NCI-H1092 (cell line): ENCODE data around the gene LARP6.
"Not testable (repeated sequence)": the region's sequence is repeated elsewhere in the genome, so short reads cannot be mapped to it uniquely, and the experiment has no call there.

ENCODE experiments used
- DNase-seq: peaks from one replicate; lab custom pipeline; 2025; lab: John Stamatoyannopoulos, UW

The LARP6 gene

DNA sequence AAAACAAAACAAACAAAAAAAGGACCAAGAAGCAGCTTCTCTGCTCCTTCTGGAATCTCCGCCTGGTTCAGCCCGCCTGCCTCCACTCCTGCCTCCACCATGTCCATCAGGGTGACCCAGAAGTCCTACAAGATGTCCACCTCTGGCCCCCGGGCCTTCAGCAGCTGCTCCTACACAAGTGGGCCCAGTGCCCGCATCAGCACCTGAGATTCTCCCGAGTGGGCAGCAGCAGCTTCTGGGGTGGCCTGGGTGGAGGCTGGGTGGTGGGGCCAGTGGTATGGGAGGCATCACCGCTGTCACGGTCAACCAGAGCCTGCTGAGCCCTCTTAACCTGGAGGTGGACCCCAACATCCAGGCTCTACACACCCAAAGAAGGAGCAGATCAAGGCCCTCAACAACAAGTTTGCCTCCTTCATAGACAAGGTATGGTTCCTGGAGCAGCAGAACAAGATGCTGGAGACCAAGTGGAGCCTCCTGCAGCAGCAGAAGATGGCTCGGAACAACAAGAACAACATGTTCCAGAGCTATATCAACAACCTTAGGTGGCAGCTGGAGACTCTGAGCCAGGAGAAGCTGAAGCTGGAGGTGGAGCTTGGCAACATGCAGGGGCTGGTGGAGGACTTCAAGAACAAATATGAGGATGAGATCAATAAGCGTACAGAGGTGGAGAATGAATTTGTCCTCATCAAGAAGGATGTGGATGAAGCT, 4.8 kb upstream of the LARP6 start:
- DNase-seq: not testable (repeated sequence)

DNA sequence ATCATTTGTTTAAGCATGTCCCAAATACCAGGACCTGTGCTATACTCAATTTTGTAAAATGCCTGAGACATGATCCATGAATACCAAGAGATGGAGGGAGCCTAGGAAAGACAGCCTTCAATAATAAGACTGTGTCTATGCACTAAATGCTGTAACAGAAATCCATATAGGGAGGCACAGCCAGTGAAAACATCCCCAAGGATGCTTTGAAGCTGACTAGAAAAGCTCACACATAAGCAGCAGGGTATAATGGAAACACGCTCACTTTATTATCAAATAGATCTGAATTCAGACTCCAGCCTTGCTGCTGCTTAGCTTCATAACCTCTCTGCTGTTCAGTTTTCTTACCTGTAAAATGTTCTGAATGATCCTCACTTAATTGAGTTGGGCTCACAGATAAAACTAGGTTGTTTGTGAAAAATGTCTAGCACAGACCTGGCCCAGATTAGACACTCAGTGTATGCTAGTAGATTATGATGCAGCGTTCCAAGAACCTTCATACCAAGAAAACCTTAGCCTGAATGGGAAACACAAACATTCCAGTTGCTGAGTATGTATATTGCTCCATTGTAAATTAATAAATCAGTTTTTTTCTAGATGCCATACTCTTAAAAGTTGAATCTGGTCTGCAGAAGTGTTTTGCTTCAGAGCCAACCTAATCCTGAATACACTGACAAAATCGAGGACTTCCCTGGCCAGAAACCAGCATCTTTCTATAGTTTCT, 3.8 kb upstream of the LARP6 start:
- DNase-seq: no peak

DNA sequence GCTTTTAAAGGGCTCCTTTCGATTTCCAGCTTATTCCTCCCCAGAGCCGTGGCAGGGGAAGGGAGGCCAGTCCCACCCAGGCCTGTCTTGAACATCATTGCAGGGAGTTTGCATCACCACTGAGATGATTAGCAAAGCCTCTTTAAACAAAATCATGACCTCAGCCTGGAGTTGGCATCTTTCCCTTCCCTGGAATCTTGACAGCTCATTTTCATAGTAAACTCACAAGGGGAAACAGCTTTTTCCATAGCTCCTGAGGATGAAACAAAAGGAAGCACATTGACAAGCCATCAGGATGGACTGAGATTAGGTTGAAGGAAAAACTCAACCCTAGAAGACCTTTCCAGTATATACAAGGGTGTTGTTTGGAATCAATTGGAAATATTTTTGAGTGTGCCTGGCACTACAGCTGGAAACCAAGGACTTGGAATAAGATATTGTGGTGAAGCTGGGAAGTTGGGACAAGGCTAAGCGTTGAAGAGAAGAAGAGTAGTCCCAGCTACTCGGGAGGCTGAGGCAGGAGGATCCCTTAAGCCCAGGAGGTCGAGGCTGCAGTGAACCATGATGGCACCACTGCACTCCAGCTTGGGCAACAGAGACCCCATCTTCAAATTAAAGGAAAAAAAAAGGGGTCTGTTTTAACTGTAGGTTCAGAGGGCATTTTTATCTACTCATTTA, 3.1 kb upstream of the LARP6 start:
- no peak for DNase-seq

DNA sequence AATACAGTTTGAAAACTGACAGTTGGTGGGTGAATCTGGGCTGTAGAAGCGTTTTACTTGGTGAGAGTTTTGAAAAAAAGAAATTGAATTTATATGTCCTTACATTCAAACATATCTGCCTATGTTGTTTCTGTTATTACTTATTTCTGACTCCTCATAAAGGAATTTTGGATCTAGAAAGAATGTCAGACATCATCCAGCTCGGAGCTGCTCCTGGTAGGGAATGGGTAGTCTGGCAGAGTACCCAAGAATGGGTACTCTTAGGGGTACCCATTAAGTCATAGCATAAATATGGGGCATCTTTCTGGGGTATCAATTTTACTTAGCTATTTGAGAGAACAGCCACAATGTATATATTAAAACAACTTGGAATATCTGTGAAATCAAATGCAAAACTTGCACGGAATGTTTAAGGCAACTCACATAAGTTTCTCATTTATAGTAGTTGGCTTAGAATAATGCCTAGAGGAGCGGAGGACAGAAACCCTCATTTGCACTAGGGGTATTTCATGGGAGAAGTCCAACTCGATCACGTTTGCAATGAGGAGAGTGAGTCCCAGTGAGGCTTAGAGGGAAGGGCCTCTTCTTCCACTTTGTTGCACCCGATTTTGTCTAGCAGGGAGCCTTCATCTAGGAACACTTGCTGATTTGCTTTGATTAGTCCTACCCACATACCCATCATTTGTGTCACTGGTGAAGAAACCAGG, 2.4 kb upstream of the LARP6 start:
- no peak for DNase-seq

DNA sequence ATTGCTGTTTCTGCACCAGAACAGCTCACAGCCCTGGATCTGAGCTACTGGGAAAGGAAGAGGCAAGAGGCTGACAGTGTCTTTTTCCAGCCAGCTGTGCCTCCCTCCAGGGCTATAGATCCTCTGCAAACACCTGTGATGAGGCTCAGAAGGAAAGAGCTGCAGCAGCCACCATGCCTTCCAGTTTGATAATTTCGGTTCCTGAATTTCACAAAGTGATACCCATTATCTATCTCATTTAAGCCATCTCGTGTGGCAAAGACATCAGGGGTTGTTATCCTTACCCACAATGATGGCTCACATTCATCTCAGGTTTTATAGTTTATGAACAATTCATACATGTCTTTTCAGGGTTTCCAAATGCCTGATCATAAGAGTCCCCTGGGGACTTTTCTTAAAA, 1.8 kb upstream of the LARP6 start:
- DNase-seq: no peak

DNA sequence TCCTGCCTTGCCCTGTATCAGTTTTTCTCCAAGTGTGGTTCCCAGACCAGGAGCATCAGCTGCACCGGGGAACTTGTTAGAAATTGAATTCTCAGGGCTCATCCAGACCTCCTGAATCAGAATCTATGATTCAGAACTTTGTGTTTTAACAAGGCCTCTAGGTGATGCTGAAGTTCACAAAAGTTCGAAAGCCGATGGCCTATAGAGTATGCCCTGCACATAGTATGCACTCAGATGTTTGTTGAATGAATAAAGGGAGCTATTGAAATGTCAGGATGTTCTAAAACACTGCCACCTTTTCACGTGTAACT, 664 bp upstream of the LARP6 start:
- DNase-seq: no peak

DNA sequence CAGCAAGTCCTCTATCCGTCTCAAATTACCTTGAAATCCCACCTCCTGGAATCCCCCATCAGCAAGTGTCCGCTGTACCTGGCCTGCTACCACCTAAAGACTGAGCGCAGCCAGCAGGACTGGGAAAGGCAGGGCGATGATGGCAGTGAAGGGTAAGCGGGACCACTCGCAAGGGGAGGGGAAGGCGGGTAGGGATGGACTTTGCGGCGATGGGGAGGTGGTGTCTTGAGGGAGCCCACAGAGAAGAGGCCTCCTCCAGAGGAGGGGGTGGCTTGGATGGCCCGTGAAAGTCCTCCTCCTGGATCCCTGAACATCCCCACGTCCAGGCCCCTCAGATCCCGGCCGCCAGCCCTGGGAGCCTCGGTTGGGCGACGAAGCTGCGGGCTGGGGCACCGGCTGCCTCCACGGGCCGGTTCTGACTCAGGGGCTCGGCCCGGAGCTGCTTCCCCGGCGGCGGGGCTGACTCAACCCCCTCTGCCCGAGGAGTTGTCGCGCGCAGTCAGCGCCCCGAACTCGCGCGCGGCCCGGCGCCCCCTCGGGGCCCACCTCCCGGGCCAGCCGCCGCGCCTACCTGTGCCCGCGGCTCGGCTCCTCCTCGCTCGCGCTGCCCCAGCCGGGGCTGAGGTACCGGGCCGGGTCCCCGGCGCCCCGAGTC, 512 bp downstream of the LARP6 start:
- no peak for DNase-seq

DNA sequence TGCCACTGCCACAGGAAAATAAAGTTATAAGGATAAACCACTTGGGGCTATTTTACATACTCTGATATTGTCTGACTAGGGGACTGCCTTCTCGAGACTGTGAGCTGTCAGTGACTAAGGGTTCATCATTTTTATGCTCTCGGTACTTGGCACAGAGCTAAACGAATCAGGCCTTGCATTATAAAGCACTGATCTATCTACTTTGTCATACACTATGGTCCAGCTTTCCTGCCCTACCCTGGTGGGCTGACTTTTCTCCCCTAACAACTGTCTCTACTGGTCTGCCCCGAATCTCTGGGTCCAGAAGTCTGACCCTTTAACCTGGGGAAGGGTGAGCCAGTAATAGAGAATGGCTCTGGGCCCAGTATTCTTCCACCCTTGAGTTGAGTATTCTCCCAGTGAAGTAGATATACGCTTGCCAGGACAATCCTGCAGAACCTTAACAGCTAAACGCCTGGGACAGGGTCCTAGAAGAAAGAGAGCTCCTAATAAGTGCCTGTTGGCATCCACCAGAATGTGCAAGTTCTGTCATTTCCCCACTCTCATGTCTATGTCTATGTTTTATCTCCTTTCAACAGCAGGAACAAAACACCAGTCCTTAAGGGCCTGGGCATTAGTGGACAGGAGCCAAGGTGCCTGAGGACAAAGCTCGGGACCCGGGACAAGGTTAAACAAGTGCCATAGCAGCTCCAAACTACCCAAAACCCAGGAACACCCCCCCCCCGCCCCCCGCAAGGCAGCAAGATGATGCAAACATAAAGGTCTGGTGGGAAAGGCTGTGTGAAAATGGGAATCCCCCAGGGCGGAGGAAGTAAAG, 1.2 kb downstream of the LARP6 start:
- DNase-seq: no peak

DNA sequence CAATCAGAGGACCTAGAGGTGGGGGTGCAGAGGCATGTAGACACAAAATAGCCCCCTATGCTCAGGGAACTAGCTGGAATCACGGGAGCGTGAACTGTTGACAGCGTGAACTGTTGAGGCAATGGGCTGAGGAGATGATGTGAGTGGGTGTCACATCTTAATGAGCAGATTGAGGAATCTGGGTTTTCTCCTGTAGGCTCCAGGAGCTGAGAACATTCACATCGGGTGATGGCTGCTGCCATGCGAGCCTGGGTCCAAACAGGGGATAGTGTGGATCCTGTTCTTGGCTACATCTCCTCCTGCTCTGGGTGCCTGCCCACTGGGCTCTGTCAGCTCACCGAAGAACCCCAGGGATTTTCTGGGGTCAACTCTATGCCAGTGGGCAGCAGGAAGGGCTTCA, 2.1 kb downstream of the LARP6 start:
- DNase-seq: no peak

DNA sequence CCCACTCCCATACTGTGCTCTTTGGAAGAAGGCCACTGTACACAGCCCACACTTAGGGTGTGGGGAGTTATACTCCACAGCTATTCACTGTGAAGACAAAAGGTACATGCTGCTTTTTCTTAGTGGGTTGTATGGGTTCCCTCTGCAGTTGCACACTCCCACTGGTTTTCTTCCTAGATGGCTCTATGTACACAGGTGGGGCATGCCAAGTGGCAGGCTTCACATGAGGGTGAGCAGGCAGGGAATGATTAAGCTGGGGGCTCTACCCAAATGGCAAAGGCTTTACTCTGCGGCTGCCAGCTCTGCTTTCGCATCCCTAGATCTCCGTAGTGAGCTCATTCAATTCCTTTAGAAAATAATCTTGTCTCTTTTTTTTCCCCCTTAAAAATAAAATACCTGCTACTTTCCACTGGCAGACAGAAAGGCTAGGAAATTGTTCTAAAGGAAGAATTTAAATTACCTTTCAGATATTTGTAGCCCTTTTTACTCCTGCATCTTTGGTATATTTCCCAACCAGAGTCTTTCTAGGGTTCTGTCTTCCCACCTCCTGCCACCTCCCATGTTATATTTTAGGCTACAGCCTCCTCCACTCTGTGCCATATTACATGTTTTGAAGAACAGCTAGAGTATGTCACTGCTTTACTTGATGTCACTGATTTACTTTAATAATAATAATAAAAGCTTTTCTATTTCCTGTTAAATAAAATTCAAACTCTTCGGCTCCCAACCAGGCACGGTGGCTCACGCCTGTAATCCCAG, 8.2 kb downstream of the LARP6 start:
- no peak for DNase-seq

DNA sequence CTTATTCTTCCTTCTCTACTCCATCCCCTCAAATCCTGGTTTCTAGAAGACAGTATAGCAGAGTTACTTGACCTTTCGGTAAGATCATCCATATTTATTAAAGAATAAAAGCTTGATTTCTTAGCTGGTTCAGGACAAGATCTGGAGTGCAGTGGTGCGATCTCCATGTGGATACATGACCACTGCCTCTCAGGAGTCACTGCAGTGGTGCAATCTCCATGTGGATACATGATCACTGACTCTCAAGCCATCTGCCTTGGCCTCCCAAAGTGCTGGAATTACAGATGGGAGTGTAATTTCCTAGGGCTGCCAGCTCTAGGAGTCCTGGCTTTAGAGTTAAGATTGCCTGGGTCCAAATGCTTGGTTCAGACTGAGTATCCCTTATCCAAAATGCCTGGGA, 16.5 kb downstream of the LARP6 start:
- no peak for DNase-seq

DNA sequence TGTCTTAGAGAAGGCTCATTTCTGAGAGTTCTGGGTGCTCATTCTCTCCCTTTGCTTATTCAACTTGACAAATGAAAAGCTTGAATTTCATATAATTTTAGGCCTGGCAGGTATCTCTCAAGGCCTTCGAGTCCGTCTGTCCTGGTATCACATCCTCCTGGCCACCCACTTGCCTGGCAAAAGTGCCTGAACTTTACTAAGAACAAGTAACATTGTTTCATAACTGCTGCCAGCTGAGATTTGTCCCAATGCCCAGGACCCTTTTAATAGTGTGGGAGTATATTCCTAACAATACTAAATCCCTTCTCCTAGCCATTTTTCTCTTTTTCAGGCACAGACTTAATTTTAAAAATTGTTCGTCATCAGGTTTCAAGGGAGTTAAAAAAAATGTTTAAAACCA, 18.1 kb downstream of the LARP6 start:
- no peak for DNase-seq

DNA sequence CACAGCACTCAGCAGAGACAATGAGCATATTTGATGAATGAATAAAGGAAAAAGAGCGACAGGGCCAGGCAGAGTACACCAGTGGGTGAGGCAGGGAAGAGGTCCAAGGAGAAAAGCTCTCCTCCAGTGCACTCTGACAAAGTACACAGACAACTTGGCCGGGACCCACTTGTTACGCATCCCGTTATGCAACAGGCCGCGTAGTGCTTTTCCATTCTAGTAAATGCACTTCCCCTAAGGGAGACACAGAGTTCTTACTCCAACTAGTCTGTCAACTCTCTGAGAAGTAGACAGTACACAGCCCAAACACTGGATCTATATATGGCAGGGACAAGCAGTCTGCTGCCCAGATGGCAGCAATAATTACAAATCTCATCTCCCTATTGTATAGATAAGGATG, 18.5 kb downstream of the LARP6 start:
- DNase-seq: no peak

DNA sequence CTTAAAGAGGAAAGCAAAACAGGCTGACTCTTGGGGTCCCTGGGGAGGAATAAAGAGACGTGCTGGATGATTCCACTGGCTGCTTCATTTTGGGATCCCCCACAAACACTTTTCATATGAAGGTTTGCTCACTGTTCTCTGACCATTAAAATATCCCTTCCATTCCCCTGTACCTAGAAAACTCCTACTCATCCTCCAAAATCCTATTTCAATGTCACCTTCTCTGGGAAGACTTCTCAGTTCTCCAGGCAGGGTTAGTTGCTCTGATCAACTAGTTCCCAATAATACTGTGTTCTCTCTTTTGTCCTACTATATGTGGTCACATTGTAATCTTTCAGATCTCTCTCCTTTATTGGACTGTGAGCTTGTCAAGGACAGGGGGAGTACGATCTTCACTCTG, 19.0 kb downstream of the LARP6 start:
- DNase-seq: no peak

DNA sequence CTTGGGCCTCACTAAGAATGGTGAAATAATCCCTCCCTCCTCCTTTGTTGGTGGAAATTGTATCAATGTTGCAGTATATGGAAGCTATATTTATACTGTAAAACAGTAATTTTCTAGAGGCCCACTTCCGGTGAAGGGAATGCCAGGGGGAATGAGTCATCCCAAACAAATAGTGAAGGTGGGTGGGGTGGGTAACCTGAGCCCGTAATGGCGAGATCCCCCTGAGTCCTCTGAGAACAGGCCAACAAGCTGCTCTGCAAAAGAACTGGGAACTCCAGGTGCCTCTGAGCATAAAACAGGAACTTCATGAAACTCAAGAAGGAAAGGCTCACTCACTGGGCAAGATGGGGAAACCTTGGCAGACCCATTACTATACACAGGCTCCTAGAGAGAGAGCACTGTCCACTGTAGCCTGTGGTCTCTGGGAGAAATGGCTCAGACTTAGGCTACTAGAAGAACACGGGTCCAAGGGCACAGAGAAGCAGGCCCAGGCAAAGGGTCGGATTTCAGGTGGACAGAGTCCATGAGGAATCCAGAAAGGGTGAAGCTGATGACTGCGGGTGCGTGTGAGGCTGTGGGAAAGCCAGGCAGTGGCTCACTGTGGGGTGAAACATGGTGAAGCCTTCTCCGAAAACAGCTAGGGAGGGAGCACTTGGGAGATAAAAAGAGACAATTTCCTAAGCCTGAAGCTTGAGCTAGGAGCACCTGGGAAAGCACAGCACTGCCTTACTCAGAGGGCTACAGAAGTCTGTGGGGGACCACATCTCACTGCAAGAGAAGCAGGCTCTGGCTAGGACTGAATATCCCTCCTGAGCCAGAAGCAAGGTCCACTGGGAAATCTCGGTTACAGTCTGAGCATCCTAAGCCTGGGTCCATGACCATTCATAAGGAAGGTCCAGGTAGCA, 19.8 kb downstream of the LARP6 start:
- DNase-seq: no peak

DNA sequence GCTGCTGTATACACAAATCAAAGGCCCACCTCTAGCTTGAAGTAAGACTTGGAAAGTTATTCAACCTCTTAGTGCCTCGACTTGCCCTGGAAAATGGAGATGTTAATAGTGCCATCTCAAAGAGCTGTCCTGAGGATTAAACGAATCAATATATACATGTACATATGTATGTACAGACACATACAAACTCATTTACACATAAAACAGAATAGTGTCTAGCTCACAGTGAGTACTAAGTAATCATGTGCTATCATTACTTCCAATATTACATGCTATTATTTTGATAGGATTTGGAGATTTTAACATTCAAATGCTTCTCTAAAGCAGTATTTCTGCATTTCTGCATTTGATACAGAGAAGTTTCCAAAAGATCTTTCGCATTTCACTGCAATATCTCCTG, 20.5 kb downstream of the LARP6 start:
- no peak for DNase-seq

DNA sequence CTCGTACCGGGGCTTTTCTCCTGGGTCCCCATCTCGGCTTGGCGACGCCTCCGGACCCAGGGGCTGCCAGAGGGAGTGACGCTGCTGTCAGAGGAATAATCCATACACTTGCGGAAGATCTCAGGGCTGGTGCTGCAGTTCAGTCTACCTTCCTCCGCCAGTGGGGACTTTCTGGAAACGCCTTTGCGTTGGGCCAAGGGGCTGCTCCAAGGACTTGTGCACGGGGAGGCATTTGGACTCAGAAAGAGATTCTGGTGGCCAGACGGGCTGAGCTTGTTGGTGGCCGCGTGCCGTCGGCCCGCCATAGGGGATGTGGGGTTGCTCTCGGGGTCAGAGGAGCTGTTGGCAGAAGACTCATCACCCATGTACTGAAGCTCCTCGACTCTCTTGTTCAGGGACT, 21.8 kb downstream of the LARP6 start:
- DNase-seq: no peak

DNA sequence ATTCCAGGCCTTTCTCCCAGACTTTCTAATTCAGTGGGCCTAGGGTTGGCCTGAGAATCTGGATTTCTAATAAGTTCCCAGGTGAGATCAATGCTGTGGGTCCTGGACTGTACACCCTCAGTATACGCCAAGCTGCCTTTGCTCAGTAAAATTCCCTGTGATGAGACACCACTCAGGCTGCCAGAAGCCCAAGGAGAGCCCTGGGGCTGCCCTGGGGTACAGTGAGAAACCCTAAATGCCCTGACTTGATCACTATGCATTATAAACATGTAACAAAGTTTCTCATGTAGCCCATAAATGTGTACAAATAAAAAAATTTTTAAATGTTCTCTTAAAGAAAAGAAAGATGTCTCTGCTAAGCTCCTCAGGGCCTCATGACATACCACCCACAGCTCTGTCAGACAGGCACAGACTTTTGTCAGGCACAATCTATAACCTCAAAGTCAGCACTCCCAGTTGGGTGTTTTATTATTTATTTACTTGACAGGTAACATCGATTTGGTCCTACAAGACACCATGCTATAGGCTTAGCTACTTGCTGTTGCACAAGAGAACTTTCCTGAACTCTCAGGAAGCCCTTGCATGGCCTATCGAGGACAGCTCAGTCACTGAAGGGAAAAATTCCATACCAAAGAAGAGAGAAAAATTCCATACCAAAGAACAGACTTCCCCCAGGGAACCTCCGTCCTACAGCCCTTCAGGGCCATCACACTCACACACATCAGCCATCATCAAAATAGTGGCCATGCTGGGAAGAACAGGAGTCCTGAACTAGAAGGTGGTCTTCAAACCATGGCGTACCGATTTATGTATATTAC, 22.7 kb downstream of the LARP6 start:
- DNase-seq: no peak

DNA sequence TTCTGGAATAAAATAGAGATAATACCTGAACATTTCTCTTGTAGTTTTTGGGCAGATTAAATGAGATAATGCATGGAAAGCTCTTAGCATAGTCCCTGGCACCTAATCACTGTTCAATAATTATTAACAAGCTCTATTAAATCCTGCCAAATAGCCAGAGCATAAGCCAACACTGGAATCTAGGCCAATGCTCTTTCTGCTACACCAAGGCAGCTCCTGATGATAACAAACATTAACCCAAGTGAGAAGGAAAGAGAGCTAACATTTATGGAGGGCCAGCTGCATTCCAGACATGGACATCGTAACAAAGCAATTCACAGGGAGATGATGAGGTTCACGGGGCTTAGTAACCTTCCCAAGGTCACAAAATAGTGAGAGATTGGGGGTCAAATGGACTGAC, 23.3 kb downstream of the LARP6 start:
- no peak for DNase-seq
